HepG2 (cell line): ENCODE measurements around the gene ABCB8. TPM values are rescaled to one million over a fixed set of nuclear protein-coding genes. Genes with fewer than 3 reads are reported as not detected.

Experiments
- ATAC-seq: fragments of 200-7000 bp; cut with Tn5 transposase; 3 replicates; pipeline ENCODE4 v1.9.1; 2020; ENCODE audit warnings: mild to moderate bottlenecking, moderate library complexity
- BruUV-seq: library from RNA; stranded (reverse); fragments of 400-500 nt; replicated peaks from 2 replicates; lab custom pipeline; 2021; lab: Mats Ljungman, UMichigan
- CTCF ChIA-PET: fragments of 300-600 bp; formaldehyde crosslinking; extraction: SDS; loops from one replicate; lab custom pipeline; 2021; ENCODE audit warnings: low total read pairs, inconsistent platforms, low intra/inter-chr PET ratio; lab: Yijun Ruan, JAX
- POLR2A ChIA-PET: fragments of 350-600 bp; sonication (Branson Sonifier 250); formaldehyde crosslinking; loops from one replicate; lab custom pipeline; 2020; ENCODE audit warnings: antibody characterized with exemption, inconsistent platforms; lab: Yijun Ruan, JAX
- DNase-seq: peaks from one replicate; pipeline ENCODE4 v3.0.0-alpha.2; 2015; ENCODE audit warnings: low spot score
- FAIRE-seq: peaks from 3 replicates; lab custom pipeline; 2011; peaks lifted over from hg19 to GRCh38; lab: Jason Lieb, UNC
- H2AFZ ChIP-seq: one replicate; pipeline ENCODE4 v1.6.1; 2011; ENCODE audit warnings: low read length, inconsistent platforms
- H3K27ac ChIP-seq: fragments of 300-600 bp; 3 replicates; pipeline ENCODE4 v1.8.0; 2011; ENCODE audit warnings: mixed run types, mild to moderate bottlenecking, mixed read lengths, low read length, inconsistent platforms; ENCODE audit not compliant: insufficient read depth; ENCODE audit errors: extremely low read length
- H3K27me3 ChIP-seq, 2 experiments: fragments of 200-600 bp in 1 of 2; 2 replicates in 1 of 2; 3 replicates in 1 of 2; pipeline versions ENCODE4 v1.6.0 to v1.8.0; 2011; ENCODE audit warnings: low read length in 2 of 2, mild to moderate bottlenecking in 2 of 2, moderate library complexity in 2 of 2, inconsistent platforms in 1 of 2; ENCODE audit not compliant: insufficient read depth in 2 of 2, control insufficient read depth in 1 of 2
- H3K36me3 ChIP-seq, 2 experiments: fragments of 200-600 bp in 1 of 2; replicated peaks in 1 of 2; 2 replicates in 1 of 2; 3 replicates in 1 of 2; pipeline versions ENCODE4 v1.5.1 to v1.8.0; 2011; ENCODE audit warnings: low read length in 2 of 2, inconsistent platforms in 1 of 2; ENCODE audit not compliant: insufficient read depth in 2 of 2, control insufficient read depth in 1 of 2
- H3K4me1 ChIP-seq: 2 replicates; pipeline ENCODE4 v1.5.1; 2012; ENCODE audit warnings: low read length, inconsistent platforms; ENCODE audit not compliant: insufficient read depth
- H3K4me2 ChIP-seq: 2 replicates; pipeline ENCODE4 v1.6.0; 2011; ENCODE audit warnings: low read depth, low read length, inconsistent platforms
- H3K4me3 ChIP-seq, 3 experiments: fragments of 200-600 bp in 1 of 3; sonication (generic), shearing (Covaris generic) in 1 of 3; replicated peaks in 1 of 3; 2 replicates each; pipeline ENCODE4 v1.5.1; 2011 to 2016; ENCODE audit warnings: low read length in 3 of 3, inconsistent platforms in 2 of 3, low read depth in 2 of 3, mild to moderate bottlenecking in 2 of 3, control low read depth in 1 of 3, mixed read lengths in 1 of 3; ENCODE audit not compliant: insufficient read depth in 1 of 3
- H3K79me2 ChIP-seq: one replicate; pipeline ENCODE4 v1.6.1; 2011; ENCODE audit warnings: low read length, inconsistent platforms; ENCODE audit not compliant: insufficient read depth
- H3K9ac ChIP-seq: 2 replicates; pipeline ENCODE4 v1.6.0; 2011; ENCODE audit warnings: mild to moderate bottlenecking, low read depth, low read length, inconsistent platforms; ENCODE audit not compliant: insufficient read depth
- H3K9me3 ChIP-seq: 2 replicates; pipeline ENCODE4 v1.5.1; 2012; ENCODE audit warnings: mild to moderate bottlenecking, low read length
- H4K20me1 ChIP-seq: 2 replicates; pipeline ENCODE4 v1.6.0; 2011; ENCODE audit warnings: inconsistent platforms, mild to moderate bottlenecking, low read length, moderate library complexity; ENCODE audit not compliant: insufficient read depth
- HOXA7 ChIP-seq: sonication (generic); formaldehyde crosslinking; IDR thresholded peaks from 2 replicates; pipeline ENCODE4 v1.8.1; 2022; ENCODE audit warnings: mild to moderate bottlenecking, missing genetic modification reagents, moderate library complexity
- MIER2 ChIP-seq: IDR thresholded peaks from 2 replicates; pipeline ENCODE4 v1.6.1; 2016; ENCODE audit warnings: missing biosample characterization, missing genetic modification reagents
- ZNF207 ChIP-seq: fragments of 450-650 bp; IDR thresholded peaks from 2 replicates; pipeline ENCODE4 v1.6.1; 2016; ENCODE audit warnings: antibody characterized with exemption, borderline replicate concordance
- ZNF263 ChIP-seq: sonication (generic); formaldehyde crosslinking; IDR thresholded peaks from 2 replicates; pipeline ENCODE4 v1.4.0; 2020; ENCODE audit warnings: missing genetic modification reagents
- ZNF331 ChIP-seq: sonication (generic); formaldehyde crosslinking; IDR thresholded peaks from 2 replicates; pipeline ENCODE4 v1.4.0; 2020; ENCODE audit warnings: missing genetic modification reagents
- ZNF564 ChIP-seq: sonication (generic); formaldehyde crosslinking; IDR thresholded peaks from 2 replicates; pipeline ENCODE4 v1.8.1; 2023; ENCODE audit warnings: mild to moderate bottlenecking, missing genetic modification reagents
- ZNF737 ChIP-seq: sonication (generic); formaldehyde crosslinking; IDR thresholded peaks from 2 replicates; pipeline ENCODE4 v1.5.0; 2020; ENCODE audit warnings: missing genetic modification reagents, mild to moderate bottlenecking, borderline replicate concordance
- WGBS: methylation state at CpG from one replicate; pipeline ENCODE4 v1.1.6; 2017; ENCODE audit warnings: low lambda C conversion rate; 5-methylcytosine and 5-hydroxymethylcytosine counted together
- in situ Hi-C: cut with HindIII; loops from 2 replicates; pipeline ENCODE4 v1.10.0; 2017; ENCODE audit warnings: low pct_unique_long_range_greater_than_20kb; ENCODE audit not compliant: extremely low pct_ligation_motif_present
- intact Hi-C: fragments of 100-400 bp; cut with micrococcal nuclease; formaldehyde crosslinking; loops from one replicate; pipeline ENCODE4 v1.10.0; 2022; ENCODE audit not compliant: unreplicated experiment
- polyA plus RNA-seq, 8 experiments: library from polyadenylated mRNA; depleted of rRNA in 3 of 8; stranded (reverse) in 7 of 8; unstranded in 1 of 8; fragments of >200 nt; fragmentation: Illumina TruSeq in 4 of 8; extraction: Trizol in 4 of 8; gene quantifications; 2 replicates each; pipeline versions ENCODE4 v1.2.1 to v1.2.3, GENCODE V29; 2011 to 2016; ENCODE audit warnings: low read depth in 4 of 8, missing spikeins in 1 of 8, mixed read lengths in 1 of 8; ENCODE audit not compliant: insufficient read depth in 1 of 8
- total RNA-seq, 5 experiments: library from RNA; depleted of rRNA; stranded (reverse); fragments of >200 nt; fragmentation: Illumina TruSeq; extraction: Trizol; gene quantifications; 2 replicates each; pipeline ENCODE4 v1.2.3, GENCODE V29; 2016; ENCODE audit warnings: low read depth in 1 of 5
- TF ChIP-seq, protein P1 (sequence below): sonication (generic); formaldehyde crosslinking; IDR thresholded peaks from 2 replicates; pipeline ENCODE4 v1.5.0; 2020; ENCODE audit warnings: mild to moderate bottlenecking, missing genetic modification reagents
- TF ChIP-seq, protein P2 (sequence below): IDR thresholded peaks from 2 replicates; pipeline ENCODE4 v1.4.0; 2020; ENCODE audit warnings: mild to moderate bottlenecking, missing genetic modification reagents
- TF ChIP-seq, protein P3 (sequence below): IDR thresholded peaks from 2 replicates; pipeline ENCODE4 v1.6.1; 2012; ENCODE audit warnings: low read length, improper control_type of control experiment
- TF ChIP-seq, protein P4 (sequence below): sonication (generic); formaldehyde crosslinking; IDR thresholded peaks from 2 replicates; pipeline ENCODE4 v1.4.0; 2020; ENCODE audit warnings: mild to moderate bottlenecking, missing genetic modification reagents

The ABCB8 gene
- total and polyA plus RNA-seq, 2 of the 13 experiments (the other 11 are each of a cell fraction or from before 2014, with no cell fraction given): 6.6 to 16.7 TPM

DNA sequence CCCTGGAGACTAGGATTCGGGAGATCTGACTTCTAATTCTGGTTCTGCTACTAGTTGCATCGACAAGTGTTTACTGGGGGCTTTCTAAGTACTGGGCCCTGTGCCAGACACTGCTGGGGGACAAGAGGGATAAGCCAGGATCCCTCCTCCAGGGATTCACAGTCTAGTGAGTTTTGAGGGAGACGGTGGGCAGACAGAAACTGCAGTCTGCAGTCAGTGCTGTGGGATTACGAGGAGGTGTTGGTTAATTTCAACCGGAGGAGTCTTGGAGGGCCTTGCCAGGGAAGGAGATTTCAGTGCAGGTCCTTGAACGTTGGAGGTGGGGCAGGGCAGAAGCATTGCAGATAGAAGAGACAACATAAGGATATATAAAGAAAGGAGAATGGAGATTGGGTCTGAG lies 46.6 kb upstream of the ABCB8 start:
- CTCF ChIA-PET: no interaction called here
- Histone ChIP-seq H3K27me3 (peaks cover 4 to 32% of the 10 kb centered on the region in 2 experiments; a peak in 4 of 5 replicates), H4K20me1 (0 out of 2 replicates have a peak, but pooled peaks cover 5% of the 10 kb centered on the region), H3K4me3 (no peak overlapping the region), H3K9ac (no peak overlapping the region), H3K9me3 (no peaks in the 10 kb centered on the region), H2AFZ (no peak overlapping the region), H3K27ac (no peak overlapping the region), H3K4me1 (peaks cover 16% of the 10 kb centered on the region), H3K4me2 (no peak overlapping the region), H3K36me3 (no peaks in the 10 kb centered on the region), H3K79me2 (no peaks in the 10 kb centered on the region)
- BruUV-seq: no TSS peak
- in situ Hi-C loops (no loop called here), intact Hi-C loops (no loop called here)
- no peak for FAIRE-seq
- no peak for ATAC-seq
- whole genome bisulfite sequencing: 2% methylated on average over 6 of the region's 6 CpGs
- POLR2A ChIA-PET: no interaction called here
- DNase-seq: no peak
- TF ChIP-seq ZNF263: no peak
- TF ChIP-seq ZNF564 (CRISPR knock-in tag): no peak
- TF ChIP-seq MIER2 (CRISPR knock-in tag): no peak
- no peak for TF ChIP-seq ZNF737
- TF ChIP-seq, protein P1, sequence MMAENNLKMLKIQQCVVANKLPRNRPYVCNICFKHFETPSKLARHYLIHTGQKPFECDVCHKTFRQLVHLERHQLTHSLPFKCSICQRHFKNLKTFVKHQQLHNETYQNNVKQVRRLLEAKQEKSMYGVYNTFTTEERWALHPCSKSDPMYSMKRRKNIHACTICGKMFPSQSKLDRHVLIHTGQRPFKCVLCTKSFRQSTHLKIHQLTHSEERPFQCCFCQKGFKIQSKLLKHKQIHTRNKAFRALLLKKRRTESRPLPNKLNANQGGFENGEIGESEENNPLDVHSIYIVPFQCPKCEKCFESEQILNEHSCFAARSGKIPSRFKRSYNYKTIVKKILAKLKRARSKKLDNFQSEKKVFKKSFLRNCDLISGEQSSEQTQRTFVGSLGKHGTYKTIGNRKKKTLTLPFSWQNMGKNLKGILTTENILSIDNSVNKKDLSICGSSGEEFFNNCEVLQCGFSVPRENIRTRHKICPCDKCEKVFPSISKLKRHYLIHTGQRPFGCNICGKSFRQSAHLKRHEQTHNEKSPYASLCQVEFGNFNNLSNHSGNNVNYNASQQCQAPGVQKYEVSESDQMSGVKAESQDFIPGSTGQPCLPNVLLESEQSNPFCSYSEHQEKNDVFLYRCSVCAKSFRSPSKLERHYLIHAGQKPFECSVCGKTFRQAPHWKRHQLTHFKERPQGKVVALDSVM: no peak
- TF ChIP-seq, protein P2, sequence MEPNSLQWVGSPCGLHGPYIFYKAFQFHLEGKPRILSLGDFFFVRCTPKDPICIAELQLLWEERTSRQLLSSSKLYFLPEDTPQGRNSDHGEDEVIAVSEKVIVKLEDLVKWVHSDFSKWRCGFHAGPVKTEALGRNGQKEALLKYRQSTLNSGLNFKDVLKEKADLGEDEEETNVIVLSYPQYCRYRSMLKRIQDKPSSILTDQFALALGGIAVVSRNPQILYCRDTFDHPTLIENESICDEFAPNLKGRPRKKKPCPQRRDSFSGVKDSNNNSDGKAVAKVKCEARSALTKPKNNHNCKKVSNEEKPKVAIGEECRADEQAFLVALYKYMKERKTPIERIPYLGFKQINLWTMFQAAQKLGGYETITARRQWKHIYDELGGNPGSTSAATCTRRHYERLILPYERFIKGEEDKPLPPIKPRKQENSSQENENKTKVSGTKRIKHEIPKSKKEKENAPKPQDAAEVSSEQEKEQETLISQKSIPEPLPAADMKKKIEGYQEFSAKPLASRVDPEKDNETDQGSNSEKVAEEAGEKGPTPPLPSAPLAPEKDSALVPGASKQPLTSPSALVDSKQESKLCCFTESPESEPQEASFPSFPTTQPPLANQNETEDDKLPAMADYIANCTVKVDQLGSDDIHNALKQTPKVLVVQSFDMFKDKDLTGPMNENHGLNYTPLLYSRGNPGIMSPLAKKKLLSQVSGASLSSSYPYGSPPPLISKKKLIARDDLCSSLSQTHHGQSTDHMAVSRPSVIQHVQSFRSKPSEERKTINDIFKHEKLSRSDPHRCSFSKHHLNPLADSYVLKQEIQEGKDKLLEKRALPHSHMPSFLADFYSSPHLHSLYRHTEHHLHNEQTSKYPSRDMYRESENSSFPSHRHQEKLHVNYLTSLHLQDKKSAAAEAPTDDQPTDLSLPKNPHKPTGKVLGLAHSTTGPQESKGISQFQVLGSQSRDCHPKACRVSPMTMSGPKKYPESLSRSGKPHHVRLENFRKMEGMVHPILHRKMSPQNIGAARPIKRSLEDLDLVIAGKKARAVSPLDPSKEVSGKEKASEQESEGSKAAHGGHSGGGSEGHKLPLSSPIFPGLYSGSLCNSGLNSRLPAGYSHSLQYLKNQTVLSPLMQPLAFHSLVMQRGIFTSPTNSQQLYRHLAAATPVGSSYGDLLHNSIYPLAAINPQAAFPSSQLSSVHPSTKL: no peak
- TF ChIP-seq, protein P3, sequence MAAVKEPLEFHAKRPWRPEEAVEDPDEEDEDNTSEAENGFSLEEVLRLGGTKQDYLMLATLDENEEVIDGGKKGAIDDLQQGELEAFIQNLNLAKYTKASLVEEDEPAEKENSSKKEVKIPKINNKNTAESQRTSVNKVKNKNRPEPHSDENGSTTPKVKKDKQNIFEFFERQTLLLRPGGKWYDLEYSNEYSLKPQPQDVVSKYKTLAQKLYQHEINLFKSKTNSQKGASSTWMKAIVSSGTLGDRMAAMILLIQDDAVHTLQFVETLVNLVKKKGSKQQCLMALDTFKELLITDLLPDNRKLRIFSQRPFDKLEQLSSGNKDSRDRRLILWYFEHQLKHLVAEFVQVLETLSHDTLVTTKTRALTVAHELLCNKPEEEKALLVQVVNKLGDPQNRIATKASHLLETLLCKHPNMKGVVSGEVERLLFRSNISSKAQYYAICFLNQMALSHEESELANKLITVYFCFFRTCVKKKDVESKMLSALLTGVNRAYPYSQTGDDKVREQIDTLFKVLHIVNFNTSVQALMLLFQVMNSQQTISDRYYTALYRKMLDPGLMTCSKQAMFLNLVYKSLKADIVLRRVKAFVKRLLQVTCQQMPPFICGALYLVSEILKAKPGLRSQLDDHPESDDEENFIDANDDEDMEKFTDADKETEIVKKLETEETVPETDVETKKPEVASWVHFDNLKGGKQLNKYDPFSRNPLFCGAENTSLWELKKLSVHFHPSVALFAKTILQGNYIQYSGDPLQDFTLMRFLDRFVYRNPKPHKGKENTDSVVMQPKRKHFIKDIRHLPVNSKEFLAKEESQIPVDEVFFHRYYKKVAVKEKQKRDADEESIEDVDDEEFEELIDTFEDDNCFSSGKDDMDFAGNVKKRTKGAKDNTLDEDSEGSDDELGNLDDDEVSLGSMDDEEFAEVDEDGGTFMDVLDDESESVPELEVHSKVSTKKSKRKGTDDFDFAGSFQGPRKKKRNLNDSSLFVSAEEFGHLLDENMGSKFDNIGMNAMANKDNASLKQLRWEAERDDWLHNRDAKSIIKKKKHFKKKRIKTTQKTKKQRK: no peak
- TF ChIP-seq ZNF207: no peak
- TF ChIP-seq ZNF331 (CRISPR knock-in tag): no peak
- TF ChIP-seq HOXA7 (CRISPR knock-in tag): no peak
- TF ChIP-seq, protein P4, sequence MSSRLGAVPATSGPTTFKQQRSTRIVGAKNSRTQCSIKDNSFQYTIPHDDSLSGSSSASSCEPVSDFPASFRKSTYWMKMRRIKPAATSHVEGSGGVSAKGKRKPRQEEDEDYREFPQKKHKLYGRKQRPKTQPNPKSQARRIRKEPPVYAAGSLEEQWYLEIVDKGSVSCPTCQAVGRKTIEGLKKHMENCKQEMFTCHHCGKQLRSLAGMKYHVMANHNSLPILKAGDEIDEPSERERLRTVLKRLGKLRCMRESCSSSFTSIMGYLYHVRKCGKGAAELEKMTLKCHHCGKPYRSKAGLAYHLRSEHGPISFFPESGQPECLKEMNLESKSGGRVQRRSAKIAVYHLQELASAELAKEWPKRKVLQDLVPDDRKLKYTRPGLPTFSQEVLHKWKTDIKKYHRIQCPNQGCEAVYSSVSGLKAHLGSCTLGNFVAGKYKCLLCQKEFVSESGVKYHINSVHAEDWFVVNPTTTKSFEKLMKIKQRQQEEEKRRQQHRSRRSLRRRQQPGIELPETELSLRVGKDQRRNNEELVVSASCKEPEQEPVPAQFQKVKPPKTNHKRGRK (CRISPR knock-in tag): no peak
